SKM-1 treated with dmso at 0.1 percent for 144 hours (cell line): ENCODE measurements around the gene GALNT13.

Source experiments
- DNase-seq: peaks from one replicate; lab custom pipeline; 2025; ENCODE audit not compliant: unreplicated experiment; lab: John Stamatoyannopoulos, UW

The GALNT13 gene

DNA sequence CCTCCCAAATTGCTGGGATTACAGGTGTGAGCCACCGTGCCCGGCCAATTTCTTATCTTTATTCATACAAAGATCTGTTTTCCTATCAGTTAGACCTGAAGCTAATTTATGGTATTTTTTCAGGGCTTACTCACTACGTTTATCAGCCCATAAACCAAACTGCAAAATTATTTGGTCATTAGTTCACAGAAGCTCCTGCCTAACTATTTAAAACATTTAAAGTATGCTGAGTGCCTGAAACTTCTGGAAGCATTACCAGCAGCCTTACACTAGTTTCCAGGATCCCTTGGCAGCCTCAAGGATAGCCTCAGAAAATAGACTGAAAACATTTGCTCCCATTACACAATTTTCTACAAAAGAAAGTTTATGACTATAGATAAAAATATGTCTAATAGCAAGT, 68.8 kb downstream of the GALNT13 start:
- no peak for DNase-seq

DNA sequence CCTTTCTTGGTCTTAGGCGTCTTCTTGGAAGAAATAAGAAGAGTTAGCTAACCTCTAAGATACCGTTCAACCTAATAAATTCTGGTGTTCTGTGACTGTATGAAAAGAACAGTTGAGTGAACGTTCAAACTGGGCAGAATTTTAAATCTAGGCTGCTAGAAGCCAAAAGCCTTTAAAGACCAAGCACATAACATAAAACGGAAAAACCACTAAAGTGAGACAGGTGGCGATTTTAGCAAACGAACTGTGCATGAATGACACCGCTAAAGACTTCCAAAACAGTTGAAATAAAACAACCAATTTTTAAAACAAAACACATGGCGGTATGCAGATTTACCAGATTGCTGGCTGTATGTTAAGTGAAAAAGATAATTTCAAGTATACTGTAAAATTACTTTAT, 73.1 kb downstream of the GALNT13 start:
- DNase-seq: no peak

DNA sequence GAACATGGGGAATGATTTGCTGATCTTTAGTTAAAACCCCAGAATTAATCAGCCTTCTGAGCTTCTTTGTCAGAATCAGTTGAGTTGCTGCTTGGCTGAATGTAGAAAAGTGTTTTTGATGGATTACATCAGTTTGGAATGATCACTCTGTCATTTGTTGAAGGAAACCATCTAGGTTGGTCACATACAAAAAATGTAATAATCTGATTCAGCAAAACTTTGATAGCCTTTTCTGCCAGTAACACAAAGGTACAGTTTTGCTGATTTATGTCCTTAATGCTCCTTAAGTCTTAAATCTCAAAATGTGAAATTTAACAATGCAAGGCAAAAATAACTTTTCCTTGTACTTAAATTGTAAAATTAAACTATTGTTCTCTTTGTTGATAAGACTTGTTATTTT, 74.3 kb downstream of the GALNT13 start:
- DNase-seq: no peak

DNA sequence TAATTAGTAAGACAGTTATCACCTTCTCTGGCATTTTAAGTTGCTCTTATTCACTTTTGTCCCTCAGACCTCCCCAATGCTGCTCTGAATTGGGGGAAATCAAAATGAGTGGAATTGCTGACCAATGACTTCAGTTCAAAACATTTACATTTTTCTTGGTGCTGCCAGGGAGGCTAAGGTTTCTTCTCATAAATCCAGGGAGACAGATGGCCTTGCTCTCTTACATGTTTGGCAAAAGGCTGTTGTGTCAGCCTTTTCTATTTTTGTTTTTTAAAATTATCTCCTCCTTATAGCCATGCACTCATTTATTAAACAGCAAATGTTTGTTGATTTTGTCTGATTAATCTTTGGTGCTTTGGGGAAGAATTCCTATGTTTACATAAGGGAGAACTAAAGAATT, 82.0 kb downstream of the GALNT13 start:
- DNase-seq: no peak

DNA sequence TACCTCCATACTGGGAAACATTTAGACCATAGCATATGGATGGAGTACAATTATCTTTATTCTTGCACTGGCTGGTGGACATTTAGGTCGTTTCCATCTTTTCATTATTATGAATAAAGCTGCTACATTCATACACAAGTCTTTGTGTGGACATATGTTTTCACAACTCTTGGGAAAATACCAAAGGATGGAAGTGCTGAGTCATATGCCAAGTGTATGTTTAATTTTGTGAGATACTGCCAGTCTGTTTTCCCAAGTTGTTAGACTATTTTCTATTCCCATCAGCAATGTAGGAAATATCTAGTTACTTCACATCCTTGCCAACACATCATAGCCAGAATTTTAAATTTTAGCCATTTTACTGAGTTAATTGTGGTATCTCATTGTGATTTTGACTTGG, 91.5 kb downstream of the GALNT13 start:
- no peak for DNase-seq

DNA sequence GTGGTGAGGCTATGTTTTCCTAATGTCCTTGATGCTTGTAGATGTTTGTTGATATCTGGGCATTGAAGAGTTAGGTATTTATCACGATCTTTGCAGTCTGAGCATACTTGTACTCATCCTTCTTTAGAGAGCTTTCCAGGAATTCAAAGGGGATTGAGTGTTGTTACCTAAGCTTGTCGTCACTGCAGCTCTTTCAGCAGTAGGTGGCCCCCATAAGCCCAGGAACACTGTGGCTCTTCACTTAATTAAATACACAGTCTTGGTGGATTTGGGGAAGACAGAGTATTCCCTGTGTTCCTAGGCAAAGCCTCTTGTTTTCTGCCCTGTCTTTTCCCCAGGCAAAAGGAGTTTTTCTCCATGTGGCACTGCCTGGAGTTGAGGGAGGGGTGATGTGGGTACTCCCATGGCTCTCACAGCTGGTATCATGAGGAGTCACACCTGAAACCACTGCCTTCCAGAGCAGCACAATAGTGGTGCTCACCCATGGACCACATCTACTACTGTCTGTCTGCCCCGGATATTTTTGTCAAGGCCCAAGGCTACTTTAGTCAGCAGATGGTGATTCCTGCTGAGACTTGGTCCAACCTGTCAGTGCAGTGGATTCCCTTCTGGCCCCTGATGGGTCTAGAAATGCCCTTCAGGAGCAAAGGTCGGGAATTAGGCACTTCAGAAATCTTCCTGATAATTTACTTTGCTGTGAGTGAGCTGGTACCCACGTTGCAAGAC, 95.7 kb downstream of the GALNT13 start:
- no peak for DNase-seq

DNA sequence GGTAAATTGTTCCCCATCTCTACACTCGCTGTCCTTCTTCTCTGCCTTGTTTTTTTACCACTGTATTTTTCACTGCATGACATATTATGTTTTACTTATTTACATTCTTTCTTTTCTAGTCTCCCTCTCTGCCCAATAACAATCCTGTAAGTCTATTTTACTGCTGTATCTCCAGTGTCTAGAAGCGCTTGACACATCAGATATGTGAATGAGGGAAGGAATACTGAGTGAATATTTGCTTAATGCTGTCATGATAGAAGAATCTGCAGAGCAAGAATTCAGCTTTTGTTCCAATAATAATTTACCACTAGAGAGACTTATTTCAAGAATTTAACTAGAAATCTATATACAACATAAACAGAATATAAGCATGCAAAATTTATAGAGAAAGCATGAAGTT, 99.5 kb downstream of the GALNT13 start:
- no peak for DNase-seq

DNA sequence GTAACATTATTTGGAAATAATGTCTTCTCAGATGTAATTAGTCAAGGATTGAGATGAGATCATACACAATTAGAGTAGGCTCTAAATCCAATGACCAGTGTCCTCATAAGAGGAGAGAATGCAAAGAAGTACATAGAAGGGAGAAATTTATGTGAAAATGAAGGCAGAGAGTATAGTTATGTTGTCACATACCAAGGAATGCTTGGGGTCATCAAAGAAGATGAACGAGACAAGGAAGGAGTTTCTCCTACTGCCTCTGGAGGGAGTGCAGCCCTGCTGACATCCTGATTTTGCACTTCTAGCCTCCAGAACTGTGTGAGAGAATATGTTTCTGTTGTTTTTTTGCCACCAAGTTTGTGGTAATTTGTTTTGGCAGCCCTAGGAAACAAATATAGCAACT, 100.1 kb downstream of the GALNT13 start:
- no peak for DNase-seq

DNA sequence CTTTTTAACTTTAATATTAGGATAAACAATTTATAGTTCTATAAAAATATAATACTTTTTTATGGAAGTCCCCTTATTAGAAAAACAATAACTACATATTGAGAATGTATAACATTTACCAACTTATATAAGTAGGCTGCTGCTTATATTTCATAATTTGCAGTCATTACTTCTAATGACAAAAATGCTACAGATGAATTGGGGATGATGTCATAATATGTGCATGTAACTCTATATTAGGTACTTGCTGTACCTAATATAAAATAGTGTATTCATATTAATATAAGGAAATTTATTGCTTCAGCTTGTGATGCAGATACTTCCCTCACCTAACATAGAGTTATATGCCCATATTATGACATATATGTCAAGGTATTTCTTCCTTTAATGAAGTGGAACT, 100.7 kb downstream of the GALNT13 start:
- DNase-seq: no peak

DNA sequence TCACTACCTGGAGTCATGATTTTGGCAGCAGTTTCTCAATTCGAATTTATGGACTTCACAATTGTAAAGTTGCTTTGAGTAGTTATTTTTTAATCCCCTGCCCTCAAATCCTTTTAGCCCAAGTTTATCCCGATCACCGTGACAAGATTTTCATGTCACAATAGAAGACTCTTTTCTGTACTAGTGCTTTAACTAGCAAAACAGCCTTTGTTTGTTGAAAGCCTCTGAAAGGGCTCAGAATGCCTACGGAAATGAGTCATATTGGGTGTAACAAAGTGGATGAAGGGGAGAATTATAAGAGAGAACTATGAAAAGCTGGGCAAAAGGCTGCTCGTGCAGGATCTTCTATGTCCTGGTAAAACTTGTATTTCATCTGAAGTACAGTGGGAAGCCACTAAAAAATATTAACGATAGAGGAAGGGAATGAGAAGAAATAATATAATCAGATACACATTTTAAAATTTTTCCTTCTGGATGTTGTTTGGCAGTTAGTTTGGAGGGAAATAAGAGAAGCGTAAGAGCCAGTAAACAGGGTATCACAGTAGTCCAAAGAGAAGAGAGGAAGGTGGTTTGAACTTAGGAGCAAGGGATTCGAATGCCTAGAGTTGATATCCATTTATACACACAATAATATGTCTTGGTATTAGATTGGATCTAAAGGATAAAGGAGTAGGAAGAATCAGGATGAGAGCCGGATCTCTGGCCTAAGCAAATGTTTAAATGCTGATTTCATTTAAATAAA, 114.9 kb downstream of the GALNT13 start:
- no peak for DNase-seq

DNA sequence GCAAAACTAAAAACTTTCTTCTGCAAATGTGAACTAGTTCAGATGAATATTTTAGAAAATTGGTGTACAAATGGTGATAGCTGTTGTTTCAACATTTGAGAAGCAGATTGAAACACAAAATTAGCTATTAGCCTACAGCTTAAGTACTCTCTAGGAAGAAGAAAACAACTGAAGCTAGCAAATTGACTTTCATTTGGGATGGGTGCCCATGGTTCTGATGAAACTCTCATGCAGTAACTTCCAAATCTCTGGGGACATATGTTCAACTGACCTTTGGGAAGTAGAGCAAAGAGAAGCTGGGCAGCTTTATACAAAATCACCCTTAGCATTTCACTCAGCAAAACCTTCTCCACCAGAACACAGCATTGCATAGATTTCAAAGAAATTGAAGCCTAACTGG, 119.0 kb downstream of the GALNT13 start:
- no peak for DNase-seq

DNA sequence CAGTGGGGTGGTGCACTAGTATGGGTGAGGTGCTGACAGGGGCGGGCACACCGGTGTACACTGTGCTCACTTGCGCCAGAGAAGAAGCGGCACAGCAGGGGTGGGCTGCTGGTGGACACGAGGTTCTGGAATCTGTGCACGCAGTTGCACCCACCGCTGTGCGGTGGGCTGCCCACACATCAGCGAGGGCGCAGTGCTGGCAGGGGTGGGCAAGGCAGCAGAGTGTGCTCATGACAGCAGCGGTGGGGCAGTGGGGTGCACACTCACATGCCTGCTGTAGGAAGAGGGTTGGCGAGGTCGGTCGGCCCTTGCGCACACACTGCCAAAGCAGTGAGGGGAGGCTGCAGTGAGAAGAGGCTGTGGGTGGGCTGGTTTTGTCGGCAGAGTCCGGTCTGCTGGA, 141.8 kb downstream of the GALNT13 start:
- no peak for DNase-seq

DNA sequence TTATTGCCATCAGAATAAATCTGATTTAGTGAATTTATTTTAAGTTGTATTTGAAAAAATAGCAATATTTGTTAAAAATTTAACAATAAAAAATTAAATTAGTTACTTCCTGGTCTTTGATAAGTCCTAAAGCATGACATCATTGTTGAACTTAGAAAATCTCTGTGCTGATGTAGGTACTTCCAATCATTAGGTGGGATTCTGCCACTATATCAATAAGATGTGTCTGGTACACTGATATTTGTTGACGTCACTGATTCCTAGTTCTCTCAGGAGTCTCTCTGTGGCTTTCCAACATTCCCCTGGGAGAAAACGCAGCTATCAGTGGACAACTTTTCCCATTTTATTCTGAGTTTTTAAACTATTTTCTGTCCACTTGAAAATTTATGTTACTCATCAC, 143.5 kb downstream of the GALNT13 start:
- DNase-seq: no peak

DNA sequence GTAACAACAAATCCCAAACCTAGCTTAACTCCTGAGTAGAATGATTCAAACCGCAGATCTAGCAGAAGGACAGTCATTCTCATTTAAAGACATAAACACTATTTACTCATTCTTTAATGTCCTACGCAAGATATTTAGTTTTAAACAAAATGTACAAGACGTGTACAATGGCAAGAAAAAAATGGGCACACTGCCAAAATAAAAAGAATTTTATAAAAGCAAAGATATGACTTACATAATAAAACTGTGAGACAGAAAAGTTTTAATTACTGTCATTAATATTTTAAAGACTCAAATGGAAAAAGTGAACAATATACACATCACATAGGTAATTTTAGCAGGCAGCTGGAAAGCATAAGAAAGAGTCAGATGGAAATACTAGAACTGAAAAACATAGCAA, 157.8 kb downstream of the GALNT13 start:
- no peak for DNase-seq

DNA sequence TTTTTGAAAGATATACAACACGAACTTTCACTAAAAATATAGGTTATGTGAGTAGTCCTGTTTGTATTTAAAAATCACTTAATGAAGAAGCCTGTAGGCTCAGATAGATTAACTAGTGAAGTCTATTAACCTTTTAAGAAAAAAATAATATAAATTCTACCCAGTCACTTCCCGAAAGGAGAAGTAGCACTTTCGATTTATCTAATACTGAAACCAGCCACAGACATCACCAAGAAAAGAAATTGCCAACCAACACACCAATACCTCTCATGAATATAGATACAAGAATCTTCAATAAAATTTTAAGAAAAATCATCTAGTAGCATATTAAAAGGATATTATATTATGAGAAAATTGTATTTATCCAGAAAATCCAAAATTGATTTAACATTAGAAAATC, 160.5 kb downstream of the GALNT13 start:
- DNase-seq: no peak

DNA sequence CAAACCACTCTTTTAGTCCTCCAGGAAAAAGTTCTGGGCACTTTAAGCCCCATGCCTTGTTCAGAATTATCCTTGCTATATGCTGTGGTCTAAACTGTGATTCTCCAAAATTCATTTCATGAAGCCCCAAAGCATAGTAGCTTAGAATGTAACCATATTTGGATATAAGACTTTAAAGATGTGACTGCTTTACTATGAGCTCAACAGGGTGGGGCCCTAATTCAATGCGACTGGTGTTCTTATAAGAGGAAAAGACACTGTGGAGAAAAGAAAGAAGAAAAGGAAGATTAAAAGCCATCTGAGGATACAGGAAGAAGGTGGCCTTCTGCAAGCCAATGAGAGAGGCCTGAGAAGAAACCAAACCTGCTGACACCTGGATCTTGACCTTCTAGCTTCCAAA, 174.8 kb downstream of the GALNT13 start:
- no peak for DNase-seq

DNA sequence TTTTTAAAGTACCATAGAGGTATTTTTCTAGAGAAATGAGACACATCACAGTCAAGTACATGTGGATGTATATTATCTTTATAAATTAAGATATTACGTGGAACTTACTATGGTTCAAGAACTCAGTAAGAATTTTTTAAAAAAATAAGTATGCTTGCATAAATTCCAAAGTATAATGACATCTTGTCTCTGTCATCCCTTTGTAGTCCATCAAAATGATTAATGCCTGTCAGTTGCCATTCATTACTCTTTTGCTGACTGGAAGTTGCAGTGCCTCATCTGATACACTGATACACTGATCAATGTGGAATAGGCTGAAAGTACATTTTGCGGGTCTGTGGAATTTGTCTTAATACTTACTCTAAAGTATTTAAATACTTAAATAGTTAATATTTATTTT, 177.2 kb downstream of the GALNT13 start:
- no peak for DNase-seq

DNA sequence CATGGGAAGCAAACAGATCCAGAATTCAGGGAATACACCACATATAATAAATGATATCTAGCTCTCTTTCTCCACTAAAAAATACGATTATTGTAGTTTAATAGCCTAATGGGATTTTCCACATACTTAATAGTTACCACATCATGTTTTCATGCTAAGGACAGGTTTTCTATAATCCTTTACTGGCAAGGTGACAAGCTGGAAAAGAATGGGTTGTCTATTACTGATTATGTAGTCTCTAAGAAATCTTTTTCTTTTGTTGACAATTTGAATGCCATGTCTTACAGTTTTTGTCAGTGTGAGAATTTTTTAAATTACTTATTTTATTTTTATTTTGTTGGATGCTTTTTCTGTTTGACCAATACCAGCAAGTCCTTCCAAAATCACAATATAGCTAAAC, 177.8 kb downstream of the GALNT13 start:
- no peak for DNase-seq

DNA sequence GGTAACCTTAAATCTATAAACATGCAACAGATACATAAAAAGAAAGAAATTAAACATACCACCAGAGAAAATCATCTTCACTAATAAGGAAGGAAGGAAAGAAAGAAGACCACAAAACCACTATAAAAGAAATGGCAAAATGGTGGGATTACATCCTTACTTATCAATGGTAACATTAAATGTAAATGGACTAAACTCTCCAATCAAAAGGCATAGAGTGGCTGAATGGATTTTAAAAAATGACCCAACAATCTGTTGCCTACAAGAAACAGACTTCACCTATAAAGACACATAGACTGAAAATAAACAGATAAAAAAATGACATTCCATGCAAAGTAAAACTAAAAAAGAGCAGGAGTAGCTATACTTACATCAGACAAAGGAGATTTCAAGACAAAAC, 195.4 kb downstream of the GALNT13 start:
- DNase-seq: no peak

DNA sequence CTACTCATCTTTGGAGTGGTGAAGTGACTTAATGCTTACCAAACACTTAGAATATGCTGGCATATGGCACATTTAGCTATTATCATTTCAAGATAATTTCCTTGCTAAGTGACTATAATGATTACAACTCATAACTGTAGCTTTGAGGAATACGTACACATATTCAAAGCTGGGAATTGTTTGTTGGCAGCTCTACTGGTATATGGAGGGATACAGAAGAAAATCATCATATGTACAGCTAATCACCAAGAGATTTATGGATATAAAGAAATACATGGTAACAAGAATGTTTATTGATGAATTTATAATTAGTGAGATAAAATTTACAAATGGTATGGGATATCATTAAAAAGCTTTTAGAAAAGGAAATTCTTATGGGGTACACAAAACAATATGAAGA, 207.2 kb downstream of the GALNT13 start:
- DNase-seq: no peak

DNA sequence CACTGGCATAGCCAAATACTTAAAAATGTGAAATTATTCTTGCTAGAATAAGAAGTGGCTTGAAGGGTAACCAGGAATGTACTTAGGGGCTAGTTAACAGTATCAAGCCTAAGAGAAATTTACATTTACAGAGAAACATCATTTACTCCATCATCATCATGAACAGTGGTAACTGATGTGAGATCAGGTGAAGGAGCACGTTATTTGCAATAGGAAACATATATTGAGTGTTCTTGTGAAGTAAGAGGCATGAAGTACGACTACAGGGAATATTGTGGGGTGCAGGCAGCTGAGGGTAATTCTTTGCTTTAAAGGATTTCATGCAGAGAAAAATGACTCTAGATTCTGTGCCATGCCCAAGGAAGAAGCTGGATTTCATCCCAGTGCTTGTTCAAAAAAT, 220.8 kb downstream of the GALNT13 start:
- no peak for DNase-seq

DNA sequence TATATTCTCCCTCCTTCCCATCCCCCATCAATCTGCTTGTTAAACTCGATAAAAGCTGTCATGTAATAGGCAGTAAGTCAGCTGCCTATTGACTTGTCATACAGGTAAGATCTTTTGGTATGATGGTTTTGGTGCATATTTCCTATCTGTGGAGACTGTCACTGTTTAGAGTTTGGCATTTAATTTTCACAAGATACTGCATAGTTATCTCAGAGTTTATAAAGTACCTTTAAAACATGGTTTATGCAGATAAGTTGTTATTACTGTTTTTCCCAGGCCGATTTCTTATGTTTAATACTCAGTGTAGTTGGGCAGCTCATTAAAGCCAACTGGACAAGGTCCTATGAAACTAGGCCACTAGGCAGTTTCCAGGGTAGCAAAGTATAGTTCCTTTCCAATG, 222.1 kb downstream of the GALNT13 start:
- no peak for DNase-seq

DNA sequence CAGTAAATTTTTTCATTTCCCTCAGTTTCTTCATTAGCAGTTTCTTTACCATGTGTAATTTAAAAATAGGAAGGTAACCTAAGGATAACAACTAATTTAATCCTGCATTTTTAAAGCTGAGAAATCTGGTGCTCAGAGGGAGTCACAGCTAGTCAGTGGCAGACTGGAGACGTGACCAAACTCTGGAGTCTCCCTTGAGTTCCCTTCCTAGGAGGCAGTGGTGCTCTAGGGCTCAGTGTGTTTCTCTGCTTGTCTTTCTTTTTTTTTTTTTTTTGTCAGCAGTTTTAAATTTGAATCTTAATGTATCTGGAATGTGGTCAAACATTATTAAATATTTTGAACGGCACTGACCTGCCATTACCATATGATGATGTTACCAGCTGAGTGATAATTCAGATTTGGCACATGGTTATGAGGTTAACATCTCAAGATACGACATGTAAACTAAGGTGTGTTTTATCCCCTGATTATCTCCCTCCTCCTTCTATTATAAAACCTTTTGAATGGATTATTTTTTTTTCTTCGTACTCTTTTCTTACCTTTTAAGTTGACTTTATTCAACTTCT, 226.2 kb downstream of the GALNT13 start:
- no peak for DNase-seq
